HG02840 (cell line): Measurements from ENCODE around the gene NCAPG2.
"Not testable (repeated sequence)": the region's sequence is repeated elsewhere in the genome, so short reads cannot be mapped to it uniquely, and the experiment has no call there.

Experiments used
- ATAC-seq: cut with Tn5 transposase; IDR thresholded peaks from one replicate; pipeline ENCODE4 v1.9.1; 2021; ENCODE audit warnings: mild to moderate bottlenecking, moderate library complexity, moderate number of reproducible peaks; ENCODE audit not compliant: unreplicated experiment, low FRiP score

NCAPG2 gene

DNA sequence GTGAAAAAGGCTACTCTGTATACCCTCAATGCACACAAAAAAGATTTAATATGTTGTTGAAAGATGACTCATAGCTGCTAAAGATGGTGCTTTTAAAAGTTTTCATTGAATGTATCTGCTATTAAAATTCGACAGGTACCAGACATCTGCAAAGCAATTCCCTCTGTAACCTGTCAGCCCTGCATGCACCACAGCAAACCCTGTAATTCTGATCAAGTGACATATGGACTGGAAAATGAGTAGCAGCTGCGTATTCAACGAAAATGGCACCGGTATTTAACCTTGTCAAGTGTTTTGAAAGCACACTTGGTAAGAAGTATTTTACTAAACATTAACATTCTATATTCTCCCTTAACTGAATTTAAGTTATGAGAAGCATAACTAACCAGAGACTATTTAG, 58.8 kb downstream of the NCAPG2 start:
- ATAC-seq: no peak

- no peak for ATAC-seq
Measured at GRCh38 chr7:158642149-158642548, 62.5 kb downstream of the NCAPG2 start.

GRCh38 chr7:158638001-158638400, 66.6 kb downstream of the NCAPG2 start:
- no peak for ATAC-seq

GRCh38 chr7:158633055-158633956, 71.3 kb downstream of the NCAPG2 start:
- no peak for ATAC-seq

- ATAC-seq: no peak
Measured at GRCh38 chr7:158631574-158632195, 72.9 kb downstream of the NCAPG2 start.

GRCh38 chr7:158626289-158626688, 78.3 kb downstream of the NCAPG2 start:
- ATAC-seq: not testable (repeated sequence)

- ATAC-seq: no peak
Measured at GRCh38 chr7:158623241-158623640, 81.4 kb downstream of the NCAPG2 start.

GRCh38 chr7:158620839-158621441, 83.7 kb downstream of the NCAPG2 start:
- no peak for ATAC-seq

DNA sequence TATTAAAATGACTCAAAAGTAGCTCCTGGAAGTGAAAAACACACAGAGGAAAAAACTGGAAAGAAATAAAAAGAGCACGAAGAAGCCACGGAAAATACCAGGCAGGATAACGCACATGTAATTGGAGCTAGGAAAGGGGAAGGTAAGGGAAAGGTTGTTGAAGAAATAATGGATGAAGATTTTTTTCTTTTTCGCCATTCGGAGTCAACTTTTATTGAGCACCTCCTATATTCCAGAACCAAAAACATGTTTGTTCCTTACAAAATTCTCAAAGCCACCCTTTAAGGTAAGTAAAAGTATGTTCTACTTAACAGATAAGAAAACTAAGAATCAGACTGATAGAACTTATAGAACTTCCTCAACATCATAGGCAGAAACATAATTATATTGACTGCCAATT, 84.2 kb downstream of the NCAPG2 start:
- ATAC-seq: no peak

DNA sequence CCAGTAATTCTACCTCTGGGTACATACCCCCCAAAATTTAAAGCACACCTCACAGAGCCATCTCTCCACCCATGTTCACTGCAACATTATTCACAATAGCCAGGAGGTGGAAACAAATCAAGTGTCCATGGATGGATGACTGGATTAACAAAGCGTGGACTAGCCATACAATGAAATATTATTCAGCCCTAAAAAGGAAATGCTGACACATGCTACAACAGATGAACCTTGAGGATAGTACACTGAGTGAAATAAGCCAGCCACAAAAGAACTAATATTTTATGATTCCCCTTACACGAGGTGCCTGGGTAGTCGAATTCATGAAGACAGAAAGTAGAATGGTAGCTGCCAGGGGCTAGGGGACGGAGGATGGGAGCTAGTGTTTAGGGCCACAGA, 85.9 kb downstream of the NCAPG2 start:
- ATAC-seq: no peak

- no peak for ATAC-seq
Measured at GRCh38 chr7:158617737-158618128, 86.9 kb downstream of the NCAPG2 start.

DNA sequence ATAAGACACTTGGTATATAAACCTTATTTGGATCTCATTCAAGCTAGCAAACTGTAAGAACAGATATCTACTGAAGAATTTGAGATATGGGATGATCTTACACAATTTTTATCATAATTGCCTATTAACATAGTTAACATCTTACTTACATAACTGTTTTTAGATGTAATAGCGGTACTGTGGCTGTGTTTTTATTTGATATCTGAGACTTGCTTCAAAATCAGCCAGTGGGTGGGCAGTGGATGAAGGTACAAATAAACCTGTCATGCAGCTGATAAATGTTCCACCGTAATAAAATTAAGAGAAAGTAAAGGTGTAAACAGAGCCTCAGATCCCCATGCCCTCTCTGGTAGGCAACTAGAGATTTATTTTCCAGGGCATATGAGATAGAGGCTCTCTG, 88.6 kb downstream of the NCAPG2 start:
- ATAC-seq: no peak

DNA sequence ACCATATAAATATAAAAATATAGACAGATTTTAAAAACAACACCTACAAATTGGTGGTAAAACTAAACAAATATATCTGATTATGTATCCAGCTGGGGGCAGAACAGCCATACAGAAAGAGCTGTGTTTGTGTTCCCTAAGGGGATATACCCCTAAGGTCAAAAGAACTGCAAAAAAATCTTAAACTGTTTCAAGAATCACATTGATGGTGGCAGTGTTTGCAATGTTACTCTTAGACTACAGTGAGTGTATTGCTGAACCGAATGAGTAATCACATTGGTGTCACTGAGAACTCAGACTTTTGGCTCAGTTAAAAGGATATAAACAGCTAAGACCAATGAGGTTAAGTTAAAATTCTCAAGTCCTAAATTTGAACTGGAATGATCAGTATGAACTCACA, 89.9 kb downstream of the NCAPG2 start:
- no peak for ATAC-seq

DNA sequence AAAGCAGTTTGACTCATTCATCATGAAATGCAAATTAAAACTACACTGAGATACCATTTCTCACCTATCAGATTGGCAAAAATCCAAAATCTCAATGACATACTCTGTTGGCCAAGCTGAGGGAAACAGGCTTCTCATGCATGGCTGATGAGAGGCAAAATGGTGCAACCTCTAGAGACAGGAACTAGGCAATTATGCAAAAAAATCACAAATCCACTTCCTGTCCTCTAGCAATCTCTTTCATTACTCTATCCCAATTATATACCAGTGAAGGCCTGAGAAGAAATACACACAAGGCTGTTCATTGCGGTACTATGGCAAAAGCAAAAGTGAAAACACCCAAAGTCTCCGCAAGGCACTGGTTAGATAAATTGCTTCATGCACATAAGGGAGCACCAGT, 91.1 kb downstream of the NCAPG2 start:
- peak; percentile 86 for ATAC-seq

DNA sequence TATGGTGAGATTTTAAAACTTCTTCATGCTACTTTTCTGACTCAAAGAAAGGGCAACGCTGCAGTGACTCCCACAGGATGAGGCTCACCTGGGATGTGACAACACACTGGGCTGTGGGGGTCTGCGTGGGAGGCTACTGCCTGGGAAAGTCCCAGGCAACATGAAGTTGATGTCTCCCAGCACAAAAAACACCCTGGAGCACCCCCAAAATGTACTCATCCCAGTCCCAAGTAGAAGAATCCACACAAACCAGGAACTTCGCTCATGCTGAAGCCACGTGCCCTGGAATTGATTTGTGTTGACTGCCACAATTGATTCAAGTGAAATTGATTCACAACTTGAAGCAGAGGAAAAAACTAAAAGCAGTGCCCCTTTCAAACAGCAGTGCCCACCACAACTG, 92.1 kb downstream of the NCAPG2 start:
- no peak for ATAC-seq

- no peak for ATAC-seq
Measured at GRCh38 chr7:158611541-158611940, 93.1 kb downstream of the NCAPG2 start.

GRCh38 chr7:158609313-158609974, 95.2 kb downstream of the NCAPG2 start:
- no peak for ATAC-seq

- no peak for ATAC-seq
Measured at GRCh38 chr7:158607563-158607962, 97.0 kb downstream of the NCAPG2 start.

- no peak for ATAC-seq
Measured at GRCh38 chr7:158606671-158607424, 97.8 kb downstream of the NCAPG2 start.

- ATAC-seq: no peak
Measured at GRCh38 chr7:158606129-158606528, 98.5 kb downstream of the NCAPG2 start.
